Raji (cell line): ENCODE measurements around the gene CHST1.

Experiments
- POLR2A ChIP-seq: IDR thresholded peaks from 2 replicates; pipeline ENCODE4 v1.6.1; 2011; ENCODE audit warnings: low read depth, low read length, control low read depth; ENCODE audit not compliant: insufficient read depth

Gene CHST1

DNA sequence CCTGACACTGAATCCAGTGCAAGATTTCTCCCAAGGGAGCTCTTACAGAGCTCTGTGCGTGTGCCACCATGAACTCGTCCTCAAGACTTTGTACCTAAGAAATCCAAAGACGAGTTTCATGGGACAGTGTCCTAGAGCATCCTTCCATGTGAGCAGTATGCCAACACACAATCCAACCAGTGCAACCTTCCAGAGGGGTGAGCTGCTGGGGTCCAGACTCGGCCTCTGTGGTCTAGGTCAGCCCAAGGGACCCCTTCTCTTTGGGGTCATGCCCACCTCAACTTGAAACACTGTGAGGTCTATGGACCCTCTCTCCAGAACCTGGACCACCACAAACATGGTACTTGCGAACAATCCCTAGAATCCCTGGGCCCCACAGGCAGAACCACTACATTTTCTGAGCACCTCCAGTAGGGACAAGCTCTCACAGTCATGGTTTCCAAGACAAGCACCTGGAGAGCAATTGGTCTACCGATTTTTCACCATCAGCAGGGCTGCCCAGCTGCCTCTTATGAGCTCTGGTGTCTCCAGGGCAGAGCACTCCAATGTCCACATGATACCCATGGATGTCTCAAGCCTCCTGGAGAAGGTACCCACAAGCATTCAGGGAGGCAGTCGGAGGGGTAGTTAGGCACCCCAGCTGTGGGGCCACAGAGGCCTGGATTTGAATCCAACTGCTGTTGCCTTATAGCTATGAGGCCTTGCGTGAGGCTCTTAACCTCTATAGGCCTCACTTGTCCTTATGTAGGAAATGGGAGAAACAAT lies 7.7 kb downstream of the CHST1 start:
- no peak for TF ChIP-seq POLR2A

DNA sequence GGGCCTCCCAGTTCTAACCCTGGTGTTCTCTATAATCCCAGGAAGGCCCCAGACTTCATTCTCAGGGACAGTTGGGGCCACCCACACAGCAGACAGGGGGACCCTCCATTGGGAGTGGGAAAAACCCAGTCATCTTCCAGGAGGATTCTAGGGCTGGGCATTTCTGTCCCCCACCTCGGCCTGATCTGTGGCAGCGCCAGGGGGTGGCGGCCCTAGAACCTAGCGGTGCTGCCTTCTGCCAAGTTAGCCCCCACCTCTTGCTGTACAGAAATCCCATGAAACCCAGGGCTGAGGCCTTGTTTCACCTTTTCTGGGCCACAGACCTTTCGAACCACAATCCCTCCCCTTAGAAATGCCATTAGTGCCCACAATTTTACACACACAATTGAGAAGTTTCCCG lies 9.6 kb downstream of the CHST1 start:
- TF ChIP-seq POLR2A, result no peak

DNA sequence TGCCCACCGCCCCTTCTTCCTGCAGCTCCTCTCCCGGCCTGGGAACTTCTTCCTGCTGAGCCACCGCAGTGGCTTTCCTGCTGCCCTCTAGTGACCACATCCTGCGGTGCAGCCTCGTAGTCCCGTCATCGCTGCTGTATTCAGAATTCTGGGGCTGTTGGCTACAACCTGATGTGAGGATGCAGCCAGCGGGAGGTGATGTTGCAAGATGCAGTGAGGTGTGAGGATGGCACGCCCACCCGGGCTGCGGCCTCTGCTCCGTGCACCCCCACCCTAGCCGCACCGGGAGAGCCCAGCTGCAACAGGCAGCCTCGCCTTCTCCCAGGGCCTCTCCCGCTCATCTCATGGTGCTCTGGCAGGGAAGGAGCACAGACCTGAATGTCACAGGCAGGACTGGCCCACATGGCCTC lies 10.1 kb downstream of the CHST1 start:
- no peak for TF ChIP-seq POLR2A

DNA sequence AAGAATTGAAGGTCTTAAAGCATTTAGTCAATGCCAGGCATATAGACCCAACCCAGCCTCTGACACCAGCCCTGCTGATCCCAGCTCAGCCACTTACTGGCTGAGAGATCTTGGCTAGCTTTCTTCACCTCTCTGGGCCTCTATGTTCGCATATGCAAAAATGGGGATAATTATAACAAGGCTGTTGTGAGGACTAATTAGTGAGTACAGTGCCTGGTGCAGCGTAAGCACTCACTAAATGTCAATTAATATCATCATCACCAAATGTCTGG lies 10.5 kb downstream of the CHST1 start:
- TF ChIP-seq POLR2A, result no peak

DNA sequence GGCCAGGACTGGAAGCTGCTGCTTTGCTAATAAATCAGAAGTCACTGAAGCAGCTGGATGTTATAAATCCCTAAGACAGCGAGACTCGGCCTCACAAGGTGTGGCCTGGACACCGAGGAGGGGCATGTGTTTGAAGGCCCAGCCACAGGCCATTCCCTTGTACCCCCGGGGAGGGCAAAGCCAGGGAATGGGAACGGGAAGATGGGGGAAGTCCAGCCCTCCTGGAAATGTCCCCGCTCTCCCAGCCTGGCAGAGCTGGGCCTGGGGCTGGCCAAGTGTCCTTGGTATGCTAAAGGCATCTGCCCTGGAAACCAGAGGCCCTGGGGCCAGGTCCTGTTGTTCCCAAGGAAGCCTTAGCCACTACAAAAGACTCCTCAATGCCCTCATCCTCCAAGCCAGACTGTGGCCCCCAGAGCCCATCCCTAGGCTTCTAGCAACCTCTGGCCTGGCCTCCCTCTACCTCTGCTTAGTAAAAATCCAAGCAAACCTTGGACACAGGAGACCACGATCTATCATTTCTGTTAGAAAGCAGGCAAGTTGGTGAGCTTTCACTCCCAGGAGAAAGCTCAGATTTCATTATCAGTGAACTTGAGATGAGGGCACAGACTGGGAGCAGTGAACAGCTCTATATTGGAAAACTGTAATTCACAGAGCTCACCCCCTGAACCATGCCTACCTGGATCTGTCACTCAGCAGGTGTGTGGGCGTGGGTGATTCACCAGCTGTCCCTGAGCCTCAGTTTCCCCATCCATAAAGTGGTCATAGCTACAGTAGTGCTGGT lies 11.0 kb downstream of the CHST1 start:
- no peak for TF ChIP-seq POLR2A

DNA sequence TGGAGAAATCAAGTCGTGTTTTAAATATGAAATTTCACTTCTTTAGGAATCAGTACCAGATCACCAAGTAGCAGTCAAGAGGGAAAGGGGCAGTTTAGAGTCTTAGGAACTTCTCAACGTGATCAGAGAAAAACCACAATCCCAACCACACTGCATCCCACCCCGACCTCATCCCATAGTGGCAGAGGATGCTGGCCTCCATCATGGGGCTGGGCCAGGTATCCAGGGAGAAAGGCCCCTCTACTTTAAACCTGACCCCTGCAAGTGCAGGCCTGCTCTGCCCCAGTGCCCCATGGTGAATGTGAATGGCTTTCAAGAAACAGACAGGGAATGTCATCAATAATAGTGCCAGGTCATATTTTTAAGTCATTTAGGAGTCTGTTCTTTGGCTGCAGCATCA lies 12.1 kb downstream of the CHST1 start:
- no peak for TF ChIP-seq POLR2A

DNA sequence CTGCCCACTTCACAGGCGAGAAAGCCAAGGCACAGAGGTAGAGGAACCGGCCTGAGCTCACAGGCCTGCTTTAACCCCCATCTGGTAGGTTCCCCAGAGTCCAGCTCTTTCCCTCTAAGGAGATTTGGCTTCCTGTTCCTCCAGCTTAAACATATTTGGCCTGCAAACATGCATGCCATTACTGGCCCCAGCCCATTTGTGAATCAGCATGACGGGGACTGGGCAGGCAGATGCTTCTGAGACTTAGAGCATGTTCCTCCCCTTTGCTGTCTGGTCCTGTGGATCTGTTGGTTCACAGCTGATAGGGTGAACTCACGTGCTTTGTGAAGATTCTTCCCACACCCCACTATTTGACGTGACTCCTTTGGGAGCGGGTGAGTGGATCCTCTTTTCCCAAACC lies 12.6 kb downstream of the CHST1 start:
- no peak for TF ChIP-seq POLR2A

DNA sequence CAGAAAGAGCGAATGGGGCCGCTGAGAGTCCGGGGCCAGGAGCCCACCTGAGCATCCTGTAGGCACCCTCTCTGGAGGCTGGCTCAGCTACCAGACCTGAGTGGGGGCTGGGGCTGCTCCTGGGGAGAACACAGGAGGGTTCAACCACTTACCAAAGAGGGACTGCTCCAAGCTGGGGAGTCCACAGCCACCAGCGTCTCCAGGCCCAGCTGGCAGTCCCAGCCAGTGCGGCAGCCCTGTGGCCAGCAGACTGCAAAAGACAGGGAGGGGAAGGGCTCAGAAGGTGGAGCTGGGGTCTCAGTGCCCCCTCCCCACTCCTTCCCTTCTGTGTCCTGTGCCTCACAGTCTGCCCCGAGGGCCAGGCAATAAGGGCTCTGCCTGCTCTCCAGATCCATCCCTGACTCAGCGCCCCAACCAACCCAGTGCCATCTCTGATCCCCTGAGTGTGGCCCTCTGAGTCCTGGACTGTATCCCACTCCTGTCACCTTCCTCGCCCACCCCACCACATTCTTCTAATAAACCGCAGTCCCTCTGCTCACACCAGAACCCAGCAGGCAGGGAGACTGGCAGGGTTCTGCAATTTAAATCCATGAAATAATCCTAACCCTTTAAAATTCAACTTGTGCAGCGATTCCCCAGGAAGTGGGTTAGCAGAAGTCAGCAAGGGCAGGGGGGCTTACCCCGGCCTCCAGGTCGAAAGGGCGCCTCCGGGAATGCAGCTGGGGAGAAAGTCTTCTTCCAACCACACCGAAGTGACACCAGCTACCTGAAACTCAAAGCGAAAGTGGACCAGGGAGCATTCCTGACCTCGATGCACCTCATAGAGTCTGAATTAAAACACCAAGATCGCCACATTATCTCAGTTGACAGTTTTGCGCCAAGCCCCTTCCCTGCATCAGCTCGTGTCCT lies 13.3 kb downstream of the CHST1 start:
- no peak for TF ChIP-seq POLR2A

DNA sequence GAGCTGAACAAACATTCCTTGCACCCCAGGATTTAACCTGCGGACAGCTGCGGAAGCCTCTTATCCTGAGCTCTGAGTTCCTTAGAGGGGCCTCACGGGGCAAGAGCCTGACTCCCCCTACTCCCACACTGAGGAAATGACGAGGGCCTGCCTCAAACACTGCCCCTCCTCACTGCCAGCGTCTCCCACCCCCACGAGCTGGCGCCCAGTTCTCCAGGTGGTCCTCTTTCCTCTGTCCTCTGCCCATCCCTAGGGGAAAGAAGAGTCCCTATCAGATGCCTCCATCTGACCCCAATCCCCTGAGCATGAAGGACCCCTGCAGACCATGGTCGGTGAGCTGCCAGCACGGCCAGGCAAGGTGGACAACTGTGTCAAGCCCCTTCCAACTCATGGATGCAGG lies 14.3 kb downstream of the CHST1 start:
- no peak for TF ChIP-seq POLR2A

DNA sequence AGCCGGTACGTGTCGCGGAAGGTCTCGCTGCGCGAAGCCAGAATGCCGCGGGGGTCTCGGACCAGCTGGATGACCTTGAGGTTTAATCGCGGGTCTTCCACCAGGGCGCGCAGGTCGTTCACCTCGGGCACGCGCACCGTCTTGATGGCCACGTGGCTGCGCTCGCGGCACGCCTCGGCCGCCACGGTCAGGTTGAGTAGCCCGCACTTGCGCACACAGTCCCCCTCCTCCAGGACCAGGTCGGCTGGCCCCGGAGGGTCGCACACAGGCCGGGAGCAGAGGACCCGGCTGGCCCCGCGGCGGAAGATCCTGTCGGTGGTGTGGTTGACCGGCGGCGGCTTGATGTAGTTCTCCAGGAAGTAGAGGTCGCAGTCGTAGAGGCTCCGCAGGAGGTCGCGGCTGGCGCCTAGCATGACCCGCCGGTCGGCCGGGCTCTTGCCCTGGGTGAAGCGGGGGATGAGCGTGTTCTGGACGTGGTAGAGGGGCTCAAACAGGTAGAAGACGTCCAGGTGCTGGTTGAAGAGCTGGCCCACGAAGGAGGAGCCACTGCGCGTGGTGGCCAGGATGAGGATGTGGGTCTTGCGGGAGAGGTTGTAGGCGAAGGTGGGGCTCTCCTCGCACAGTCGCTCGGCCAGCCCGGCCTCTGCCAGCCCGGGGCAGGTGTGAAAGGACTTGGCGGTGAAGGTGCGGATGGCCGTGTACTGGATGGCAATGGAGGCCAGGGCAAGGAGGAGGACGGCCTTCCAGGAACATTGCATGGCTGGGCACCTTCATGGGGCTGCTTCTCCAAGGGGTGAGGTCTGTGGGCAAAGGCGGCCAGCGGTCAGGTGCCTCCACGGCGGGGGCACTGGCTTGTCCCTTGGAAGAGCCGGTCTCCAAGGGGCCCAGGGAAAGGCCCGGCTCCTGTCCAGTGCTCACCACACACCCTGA lies 15.0 kb downstream of the CHST1 start:
- TF ChIP-seq POLR2A, result no peak

DNA sequence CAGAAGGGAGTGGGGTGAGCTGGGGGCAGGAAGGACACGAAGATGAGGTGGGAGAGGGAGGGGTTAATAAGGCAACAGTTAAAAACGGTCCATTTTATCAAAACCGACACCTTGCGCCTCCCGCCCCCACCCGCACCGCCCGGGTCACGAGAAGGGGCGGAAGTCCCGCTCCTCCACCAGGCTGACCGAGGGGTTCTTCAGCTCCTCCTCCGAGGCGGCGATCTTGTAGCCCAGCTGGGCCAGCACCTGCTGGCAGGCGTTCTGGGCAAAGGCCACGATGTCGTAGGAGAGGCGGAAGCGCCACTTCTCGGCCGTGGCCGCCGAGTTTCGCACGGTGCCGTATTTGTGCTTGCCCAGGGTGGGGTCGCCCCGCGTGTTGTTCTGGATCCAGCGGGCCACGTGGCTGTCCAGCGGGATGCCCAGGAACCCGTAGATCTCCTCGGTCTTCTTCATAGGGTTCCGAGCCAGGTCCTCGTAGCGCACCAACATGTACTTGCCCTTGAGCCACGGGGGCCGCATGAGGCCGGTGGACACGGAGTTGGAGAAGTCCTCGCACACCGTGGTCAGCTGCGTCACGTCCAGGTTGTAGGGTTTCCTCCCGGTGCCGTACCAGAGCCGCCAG lies 15.8 kb downstream of the CHST1 start:
- no peak for TF ChIP-seq POLR2A

DNA sequence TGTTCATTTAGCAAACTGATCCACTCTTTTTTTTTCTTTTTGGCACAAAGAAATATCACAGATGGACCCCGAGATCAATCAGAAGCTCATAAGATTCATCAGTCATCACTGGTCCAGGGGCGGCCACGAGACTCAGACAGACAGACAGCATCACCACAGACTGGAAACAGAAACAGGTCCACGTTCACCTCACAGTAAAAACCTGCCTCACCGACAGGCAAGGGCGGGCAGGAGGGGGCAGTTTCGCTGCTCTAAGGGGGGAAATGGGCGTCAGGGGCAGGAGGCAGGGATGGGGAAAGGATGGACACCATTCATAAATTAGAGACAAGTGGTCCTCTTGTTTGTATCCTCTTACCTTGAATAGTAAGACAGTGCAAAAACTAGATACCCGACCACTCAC lies 16.5 kb downstream of the CHST1 start:
- TF ChIP-seq POLR2A, result no peak

DNA sequence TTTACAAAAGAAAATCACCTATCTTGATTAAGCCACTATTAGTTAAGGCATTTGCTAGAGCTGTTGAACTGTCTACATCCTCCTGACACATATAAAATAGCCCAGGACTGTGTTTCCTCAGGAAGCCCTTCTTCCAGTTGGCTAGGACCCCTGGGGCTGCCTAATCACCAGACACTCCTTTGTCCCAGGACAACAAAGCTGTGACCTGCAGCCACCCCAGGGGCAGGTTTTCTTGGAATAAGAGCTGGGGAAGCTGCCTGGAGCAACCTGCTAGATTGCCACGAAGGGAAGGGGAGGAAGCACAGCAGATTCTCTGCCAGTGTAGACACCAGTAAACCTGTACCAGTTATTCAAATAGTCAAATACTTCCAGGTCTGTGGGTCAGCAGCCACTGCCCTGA lies 17.6 kb downstream of the CHST1 start:
- TF ChIP-seq POLR2A, result no peak

DNA sequence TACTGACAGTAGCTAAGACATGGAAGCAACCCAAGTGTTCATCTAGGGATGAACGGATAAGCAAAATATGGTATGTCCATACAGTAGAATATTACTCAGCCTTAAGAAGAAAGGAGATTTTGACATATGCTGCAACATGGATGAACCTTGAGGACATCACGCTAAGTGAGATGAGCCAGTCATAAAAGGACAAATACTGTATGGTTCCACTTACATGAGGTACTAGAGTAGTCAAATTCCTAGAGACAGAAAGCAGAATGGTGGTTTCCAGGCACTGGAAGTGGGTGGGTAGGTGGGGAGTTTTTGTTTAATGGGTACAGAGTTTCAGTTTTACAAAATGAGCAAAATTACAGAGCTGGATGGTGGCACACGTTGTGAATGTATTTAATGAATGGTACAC lies 18.1 kb downstream of the CHST1 start:
- TF ChIP-seq POLR2A, result no peak
